Posterior vena cava (tissue), 2 donors: ENCODE data around the gene DIP2B. TPM values are rescaled to one million over a fixed set of nuclear protein-coding genes. Genes with fewer than 3 reads are reported as not detected.
"Not testable (repeated sequence)": the region's sequence is repeated elsewhere in the genome, so short reads cannot be mapped to it uniquely, and the experiment has no call there.

Experiments
- DNase-seq: peaks from one replicate; pipeline ENCODE4 v3.0.0-alpha.2; 2020; ENCODE audit warnings: low spot score
- intact Hi-C, 2 donors: fragments of 100-400 bp; cut with DNase I; formaldehyde crosslinking; loops; one replicate each; pipeline versions ENCODE4 v1.14.1 to v1.14.2; 2022 to 2023
- total RNA-seq, 2 donors: library from RNA; stranded (reverse); fragmentation: NEBNext Ultra II Directional; extraction: Animal tissue kit (Norgen Biotek cat#: 25700); gene quantifications; one replicate each; pipeline ENCODE4 v1.2.1, GENCODE V29; 2021
- donor health status: DM: yes; HTN: yes; CAD: no.
- donor health status: DM: yes; HTN: yes; CAD: no.

Gene DIP2B
- total RNA-seq, 2 donors from 2014 or later: 13.7 to 14.0 TPM

DNA sequence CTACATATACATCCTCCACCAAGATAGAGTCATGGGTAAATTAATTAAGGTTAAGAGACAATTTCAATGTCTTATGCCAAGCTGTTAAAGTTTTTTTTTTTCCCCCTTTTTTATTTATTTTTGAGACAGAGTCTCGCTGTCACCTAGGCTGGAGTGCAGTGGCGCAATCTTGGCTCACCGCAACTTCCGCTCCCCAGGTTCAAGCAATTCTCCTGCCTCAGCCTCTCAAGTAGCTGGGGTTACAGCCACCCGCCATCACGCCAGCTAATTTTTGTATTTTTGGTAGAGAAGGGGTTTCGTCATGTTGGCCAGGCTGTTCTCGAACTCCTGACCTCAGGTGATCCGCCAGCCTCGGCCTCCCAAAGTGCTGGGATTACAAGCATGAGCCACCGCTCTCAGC lies 38.4 kb downstream of the DIP2B start:
- DNase-seq, intact Hi-C loops: not testable (repeated sequence)

DNA sequence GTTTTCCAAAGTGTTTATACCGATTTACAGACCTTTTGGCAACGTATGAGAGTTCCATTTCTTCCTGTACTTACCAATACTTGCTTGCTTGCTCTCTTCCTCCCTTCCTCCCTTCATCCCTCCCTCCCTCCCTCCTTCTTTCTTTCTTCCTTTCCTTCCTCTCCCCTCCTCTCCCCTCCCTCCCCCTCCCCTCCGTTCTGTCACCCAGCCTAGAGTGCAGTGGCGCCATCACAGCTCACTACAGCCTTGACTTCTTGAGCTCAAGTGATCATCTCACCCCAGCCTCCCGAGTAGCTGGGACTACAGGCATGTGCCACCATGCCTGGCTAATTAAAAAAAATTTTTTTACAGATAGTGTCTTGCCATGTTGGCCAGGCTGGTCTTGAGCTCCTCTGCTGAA lies 40.4 kb downstream of the DIP2B start:
- intact Hi-C loops: no loop called here
- no peak for DNase-seq

DNA sequence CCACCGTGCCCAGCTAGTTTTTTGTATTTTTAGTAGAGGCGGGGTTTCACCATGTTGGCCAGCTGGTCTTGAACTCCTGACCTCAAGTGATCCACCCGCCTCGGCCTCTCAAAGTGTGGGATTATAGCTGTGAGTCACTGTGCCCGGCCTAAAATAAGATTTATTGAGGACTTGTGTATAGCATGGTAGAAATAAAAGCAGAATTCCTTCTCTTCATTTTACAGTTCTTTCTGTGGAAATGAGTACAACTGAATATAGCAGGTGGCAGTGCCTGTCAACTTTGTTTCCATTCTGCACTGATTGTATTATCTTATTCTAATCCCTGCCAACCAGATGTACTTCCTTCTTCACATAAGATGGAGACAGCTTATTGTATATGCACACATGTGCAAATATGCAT lies 41.0 kb downstream of the DIP2B start:
- DNase-seq: no peak
- intact Hi-C loops: no loop called here

DNA sequence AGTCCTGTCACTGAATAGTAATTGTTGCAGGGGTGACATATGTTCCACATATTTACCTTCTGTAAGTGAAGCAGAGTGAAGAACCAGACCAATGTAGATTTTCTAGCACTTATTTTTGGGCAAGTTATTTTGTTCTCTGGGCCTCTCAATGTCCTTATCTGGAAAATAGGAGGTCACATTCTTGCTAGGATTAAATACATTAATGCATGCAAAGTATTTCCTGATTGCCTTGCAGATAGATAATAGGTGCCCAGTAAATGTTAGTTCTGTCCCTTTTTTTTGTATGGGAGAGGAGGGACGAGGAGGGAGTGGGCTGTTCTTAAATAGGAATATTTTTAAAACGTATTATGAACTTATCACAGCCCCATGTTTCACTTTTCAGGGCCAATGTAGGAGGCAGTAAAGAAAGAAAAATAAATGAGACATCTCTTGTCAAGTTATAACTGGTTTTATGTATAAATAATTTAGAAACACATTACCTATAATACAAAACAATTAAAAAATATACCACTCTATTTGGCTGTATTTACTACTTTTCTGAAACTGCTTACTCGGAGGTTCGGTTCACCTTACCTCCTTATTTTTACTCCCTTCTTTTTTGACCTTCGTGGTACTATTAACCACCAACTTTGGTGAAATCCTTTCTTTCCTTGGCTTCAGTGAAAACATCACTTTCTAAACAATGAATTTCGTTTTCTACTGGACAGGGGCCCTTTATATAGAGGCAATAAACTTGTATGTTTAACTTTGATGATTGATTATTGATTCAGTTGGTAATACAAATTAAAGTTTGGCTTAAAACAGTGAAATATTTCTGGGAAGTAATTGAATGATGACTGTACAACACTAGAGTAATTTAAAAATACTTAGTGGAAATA lies 41.9 kb downstream of the DIP2B start:
- intact Hi-C loops: no loop called here
- DNase-seq: no peak

DNA sequence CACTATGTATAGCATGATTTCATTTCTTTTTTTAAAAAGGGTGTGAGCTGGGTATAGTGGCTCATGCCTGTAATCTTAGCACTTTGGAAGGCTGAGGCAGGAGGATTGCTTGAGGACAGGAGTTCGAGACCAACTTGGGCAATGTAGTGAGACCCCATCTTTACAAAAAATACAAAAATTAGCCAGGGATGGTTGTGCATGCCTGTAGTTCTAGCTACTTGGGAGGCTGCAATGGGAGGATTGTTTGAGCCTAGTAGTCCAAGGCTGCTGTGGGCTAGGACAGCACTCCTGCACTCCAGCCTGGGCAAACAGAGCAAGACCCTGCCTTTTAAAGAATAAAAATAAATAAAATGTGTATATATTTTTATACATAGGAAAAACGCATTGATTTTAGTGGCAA lies 43.0 kb downstream of the DIP2B start:
- intact Hi-C loops: no loop called here
- DNase-seq: no peak

DNA sequence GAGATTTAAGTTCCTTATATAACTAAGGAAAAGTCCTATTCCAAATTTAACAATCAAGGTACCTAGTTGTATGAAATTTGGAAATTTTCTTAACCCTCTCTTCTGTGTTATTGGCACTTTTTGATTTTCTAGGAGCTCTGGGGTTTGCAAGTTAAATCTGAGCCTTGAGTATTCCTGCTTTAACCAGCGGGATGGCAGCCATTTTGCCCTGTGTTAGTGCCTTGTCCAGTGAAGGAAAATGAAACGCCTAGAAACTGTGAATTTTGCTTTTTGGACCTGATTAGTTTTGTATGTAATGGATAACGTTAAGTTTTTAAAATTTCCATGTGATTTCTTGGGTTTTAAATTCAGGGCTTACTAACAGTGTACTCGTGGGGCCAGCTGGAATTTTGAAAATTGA lies 45.1 kb downstream of the DIP2B start:
- DNase-seq: no peak
- intact Hi-C loops: no loop called here

DNA sequence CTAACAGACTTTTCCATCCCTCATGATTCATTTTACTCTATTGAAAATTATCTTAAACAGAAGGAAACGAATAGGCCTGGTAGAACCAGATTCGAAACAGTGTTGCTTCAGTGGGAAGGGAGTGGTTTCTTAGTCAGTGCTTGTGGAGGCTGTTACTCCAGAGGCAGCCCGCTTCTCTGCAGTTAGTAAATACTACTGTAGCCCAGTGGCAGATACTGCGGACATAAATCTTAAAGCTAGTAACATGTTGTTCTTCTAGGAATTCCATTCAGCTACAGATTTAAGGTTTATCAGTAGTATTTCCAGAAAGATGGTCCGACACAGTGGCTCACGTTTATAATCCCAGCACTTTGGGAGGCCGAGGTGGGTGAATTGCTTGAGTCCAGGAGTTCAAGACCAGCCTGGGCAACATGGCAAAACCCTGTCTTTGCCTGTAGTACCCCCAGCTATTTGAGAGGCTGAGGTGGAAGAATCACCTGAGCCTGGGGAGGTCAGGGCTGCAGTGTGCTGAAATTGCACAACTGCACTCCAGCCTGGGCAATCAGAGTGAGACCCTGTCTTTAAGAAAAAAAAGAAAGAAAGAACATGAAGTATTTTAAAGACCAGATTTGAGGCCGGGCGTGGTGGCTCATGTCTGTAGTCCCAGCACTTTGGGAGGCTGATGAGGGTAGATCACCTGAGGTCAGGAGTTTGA lies 45.9 kb downstream of the DIP2B start:
- no peak for DNase-seq
- intact Hi-C loops: no loop called here

DNA sequence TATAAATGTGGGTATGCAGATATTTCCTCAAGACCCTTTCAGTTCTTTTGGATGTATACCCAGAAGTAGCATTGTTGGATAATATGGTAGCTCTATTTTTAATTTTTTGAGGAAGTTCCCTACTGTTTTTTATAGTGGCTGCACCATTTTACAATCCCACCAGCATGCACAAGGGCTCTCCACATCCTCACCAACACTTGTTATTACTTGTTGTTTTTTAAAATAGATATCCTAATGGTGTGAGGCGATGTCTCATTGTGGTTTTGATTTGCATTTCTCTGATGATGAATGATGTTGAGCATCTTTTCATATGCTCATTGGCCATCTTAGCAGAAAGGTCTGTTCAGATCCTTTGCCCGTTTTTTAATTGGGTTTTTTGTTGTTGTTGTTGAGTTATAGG lies 47.1 kb downstream of the DIP2B start:
- no peak for DNase-seq
- intact Hi-C loops: no loop called here

DNA sequence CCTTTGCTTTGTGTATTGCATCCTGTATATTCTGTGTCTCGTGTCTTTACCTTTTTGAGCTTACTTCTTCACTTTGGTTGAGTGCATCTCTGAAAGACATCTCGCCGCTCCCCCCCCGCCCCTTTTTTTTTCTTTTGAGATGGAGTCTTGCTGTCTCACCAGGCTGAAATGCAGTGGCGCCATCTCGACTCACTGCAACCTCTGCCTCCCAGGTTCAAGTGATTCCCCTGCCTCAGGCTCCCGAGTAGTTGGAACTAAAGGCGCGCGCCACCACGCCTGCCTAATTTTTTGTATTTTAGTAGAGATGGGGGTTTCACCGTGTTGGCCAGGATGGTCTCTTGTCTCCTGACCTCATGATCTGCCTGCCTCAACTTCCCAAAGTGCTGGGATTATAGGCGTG lies 49.9 kb downstream of the DIP2B start:
- DNase-seq: no peak
- intact Hi-C loops: no loop called here

DNA sequence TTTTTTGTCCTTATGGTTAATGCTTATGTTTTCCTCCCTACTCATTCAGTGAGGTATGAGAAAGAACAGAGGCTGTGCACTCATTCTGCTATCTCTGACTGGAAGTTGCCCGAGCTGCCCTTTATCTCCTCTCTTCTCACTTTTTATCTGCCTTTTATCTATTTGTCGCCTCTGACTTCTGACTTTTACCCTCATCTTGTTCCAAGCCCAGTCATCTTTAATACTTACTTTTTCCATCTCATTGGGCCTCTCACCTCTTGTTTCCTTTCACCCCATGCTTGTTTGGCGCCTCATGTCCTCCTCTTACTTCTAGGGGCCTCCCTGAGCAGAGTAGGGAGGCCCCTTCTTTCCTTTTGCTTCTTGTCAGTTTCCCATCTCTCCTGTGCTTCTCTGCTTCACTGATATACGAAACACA lies 50.7 kb downstream of the DIP2B start:
- intact Hi-C loops: no loop called here
- DNase-seq: no peak

DNA sequence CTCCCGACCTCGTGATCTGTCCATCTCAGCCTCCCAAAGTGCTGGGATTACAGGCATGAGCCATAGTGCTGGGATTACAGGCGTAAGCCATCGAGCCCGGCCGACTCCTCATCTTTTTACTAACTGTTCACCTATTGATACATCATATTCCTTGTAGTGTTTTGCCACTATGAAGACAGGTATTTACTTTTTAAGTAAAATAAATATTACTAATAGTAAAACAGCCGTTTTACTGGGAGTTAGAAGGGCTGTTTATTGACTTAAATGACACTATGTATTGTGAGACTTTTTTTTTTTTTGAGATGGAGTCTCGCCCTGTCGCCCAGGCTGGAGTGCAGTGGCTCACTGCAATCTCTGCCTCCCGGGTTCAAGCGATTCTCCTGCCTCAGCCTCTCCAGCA lies 51.5 kb downstream of the DIP2B start:
- intact Hi-C loops: no loop called here
- no peak for DNase-seq

DNA sequence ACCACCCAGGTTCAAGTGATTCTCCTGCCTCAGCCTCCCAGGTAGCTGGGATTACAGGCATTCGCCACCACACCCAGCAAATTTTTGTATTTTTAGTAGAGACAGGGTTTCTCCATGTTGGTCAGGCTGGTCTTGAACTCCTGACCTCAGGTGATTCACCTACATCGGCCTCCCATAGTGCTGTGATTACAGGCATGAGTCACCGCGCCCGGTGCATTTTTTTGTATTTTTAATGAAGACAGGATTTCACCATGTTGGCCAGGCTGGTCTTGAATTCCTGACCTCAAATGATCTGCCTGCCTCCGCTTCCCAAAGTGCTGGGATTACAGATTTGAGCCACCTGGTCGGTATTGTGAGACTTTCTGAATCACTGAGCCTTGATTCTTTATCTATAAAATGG lies 52.0 kb downstream of the DIP2B start:
- intact Hi-C loops, DNase-seq: not testable (repeated sequence)

DNA sequence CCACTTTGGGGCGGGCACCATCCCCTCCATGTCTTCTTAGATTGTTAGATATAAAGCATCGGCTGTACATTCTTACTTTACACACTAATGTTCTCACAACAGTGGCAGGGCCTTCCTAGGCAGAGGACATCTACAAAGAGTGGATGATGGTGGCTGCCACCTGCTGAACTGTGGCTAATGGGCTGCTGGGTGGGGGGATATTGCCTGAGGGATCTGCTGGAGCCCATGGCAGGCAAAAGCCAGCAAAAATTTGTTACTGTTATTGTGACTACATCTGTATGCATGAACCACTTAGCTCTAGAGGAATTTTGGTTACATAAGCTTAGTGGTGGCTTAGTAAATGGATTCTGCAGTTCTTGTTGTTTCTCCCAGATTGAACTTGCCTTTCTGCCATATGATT lies 52.6 kb downstream of the DIP2B start:
- intact Hi-C loops: no loop called here
- no peak for DNase-seq

DNA sequence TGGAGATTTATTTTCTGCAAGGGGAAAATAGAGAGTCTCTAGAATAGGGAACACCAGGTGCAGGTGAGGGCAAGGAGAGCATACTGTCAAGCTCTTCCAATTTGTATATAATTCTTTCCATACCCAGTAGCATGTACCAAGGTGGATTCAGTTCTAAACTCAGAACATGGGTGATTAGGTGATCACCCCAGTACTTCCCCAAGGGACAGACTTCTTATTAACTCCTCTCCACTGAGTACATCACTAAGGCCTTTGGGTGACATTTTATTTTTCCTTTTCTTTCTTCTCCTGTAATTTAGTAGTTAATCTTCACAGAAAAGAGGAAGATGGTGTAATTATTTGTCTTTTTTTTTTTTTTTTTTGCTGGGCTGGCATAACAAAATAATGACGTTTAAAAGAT lies 54.2 kb downstream of the DIP2B start:
- intact Hi-C loops: no loop called here
- no peak for DNase-seq

DNA sequence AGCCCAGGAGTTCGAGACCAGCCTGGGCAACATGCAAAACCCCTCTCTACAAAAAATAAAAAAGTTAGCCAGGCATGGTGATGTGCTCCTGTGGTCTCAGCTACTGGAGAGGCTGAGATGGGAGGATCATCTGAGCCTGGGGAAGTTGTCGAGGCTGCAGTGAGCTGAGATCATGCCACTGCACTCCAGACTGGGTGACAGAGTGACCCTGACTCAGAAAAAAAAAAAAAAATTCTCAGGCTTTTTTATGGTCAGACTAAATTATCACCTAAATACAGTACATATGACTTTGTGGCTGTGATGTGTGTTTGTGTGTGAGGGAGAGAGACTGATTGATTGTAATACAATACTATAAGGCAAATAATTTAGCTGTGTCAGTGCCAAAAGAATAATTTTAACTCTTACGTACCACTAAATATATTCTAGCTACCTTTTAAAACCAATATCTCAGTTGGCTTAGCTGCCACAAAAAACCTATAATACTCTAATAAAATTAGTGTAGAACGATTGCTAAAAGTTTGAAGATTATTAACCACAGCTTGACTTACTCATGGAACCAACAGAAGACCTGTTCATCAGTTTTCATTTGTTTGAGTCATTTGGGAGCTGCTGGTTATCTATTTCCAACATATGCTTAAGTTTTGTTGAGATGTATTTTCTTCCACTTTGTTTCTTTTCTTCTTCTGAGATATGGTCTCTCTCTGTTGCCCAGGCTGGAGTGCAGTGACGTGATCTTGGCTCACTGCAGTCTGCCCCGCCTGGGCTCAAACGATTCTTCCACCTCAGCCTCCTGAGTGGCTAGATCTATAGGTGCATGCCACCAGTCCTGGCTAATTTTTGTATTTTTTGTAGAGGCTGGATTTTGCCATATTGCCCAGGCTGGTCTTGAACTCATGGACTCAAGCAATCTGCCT lies 58.0 kb downstream of the DIP2B start:
- no peak for DNase-seq
- intact Hi-C loops: no loop called here

DNA sequence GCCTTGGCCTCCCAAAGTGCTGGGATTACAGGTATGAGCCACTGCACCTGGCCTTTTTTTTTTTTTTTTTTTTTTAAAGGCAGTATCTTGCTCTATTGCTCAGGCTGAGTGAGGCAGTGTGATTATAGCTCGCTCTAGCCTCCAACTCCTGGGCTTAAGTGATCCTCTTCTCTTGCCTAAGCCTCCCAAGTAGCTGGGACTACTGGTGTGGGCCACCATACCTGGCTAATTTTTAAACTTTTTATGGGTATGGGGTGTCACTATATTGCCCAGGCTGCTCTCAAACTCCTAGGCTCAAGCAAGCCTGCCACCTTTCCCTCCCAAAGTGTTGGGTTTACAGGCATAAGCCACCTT lies 58.6 kb downstream of the DIP2B start:
- DNase-seq: no peak
- intact Hi-C loops: no loop called here

DNA sequence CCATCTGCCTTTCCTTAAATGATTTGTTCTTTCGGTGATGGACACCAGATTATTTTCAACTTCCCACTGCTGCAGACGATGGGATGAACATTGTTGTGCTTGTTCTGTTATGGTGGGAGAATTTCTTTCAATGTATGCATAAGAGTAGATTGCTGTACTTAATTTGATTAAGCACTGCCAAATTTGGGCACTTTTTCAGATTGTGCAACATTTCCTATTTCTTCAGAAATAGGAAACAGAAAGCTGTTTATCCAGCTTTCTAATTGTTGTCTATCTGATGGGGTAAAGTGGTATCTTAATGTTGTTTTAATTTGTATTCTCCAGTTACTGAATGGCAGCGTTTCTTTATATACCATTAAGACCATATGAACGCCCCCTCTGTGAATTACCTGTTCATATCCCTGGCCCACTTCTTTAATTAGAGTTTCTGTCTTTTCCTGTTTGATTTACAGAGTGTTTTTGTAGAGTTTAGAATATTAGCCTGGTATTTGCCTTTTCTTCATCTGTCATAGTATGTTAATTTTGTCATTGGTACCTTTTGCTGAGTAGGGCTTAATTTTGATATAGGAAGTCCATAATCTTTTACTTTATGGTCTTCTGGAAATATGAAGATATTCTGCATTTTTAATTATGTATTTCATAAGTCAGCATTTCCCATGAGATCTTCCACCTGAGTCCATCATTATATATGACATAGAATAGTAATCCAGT lies 59.6 kb downstream of the DIP2B start:
- DNase-seq: no peak

DNA sequence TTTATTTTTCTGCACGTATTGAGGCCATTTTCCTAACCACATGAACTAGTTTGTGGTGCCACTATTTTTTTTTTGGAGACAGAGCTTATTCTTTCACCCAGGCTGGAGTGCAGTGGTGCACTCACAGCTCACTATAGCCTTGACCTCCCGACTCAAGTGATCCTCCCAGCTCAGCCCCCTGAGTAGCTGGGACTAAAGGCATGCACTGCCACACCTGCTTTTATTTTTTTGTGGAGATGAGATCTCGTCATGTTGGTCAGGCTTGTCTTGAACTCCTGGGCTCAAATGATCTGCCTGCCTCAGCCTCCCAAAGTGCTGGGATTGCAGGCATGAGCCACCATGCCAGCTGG lies 60.1 kb downstream of the DIP2B start:
- no peak for DNase-seq
- intact Hi-C loops: no loop called here

More for the DNA sequence above, 59.6 kb downstream of the DIP2B start:
- intact Hi-C loops: no loop called here

DNA sequence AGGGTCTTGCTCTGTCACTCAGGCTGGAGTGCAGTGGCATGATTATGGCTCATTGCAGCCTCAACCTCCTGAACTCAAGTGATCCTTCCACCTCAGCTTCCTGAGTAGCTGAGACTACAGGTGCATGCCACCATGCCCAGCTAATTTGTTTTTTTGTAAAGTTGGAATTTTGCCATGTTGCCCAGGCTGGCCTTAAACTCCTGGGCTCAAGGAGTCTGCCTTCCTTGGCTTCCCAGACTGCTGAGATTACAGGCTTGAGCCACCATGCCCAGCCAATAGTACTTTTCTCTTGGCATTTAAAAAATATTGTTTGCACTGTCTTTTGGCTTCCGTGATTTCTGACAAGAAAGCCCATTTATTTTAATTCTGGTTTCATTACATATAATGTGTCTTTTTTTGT lies 61.3 kb downstream of the DIP2B start:
- no peak for DNase-seq
- intact Hi-C loops: no loop called here

DNA sequence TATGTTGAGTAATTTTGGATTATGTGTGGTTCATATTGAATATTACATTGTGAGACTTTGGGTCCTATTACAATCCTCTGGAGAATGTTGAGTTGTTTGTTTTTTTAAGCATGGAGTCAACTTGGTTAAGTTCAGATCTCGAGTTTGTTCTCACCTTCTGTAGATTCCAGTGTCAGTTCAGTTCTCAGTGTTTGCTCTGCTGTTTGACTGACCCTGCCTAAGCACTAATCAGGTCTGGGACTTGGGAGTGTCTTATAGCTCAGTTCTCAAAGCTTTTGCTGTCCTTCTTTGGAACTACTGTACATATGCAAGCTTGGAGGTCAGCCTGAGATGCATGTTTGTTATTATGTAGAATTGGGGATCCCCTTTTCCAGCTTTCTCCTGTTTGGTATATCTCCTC lies 63.1 kb downstream of the DIP2B start:
- intact Hi-C loops: no loop called here
- DNase-seq: no peak
